ENCODE measurements around the gene MAP3K4.
A peak's percentile ranks its signal among the peaks of the same experiment; 100 is the strongest.

MAP3K4 gene

GRCh38 chr6:160991406-160992060 lies at the start of gene MAP3K4:
MAP3K4 (plus strand) TSS chr6:160991769; CDS start chr6:160991932, 163 bp downstream.
- DNase-seq, result peak; percentile 22

- no peak for DNase-seq
These were observed 47.6 kb upstream of the MAP3K4 start for GRCh38 chr6:160943997-160944396.

GRCh38 chr6:160945516-160946177 lies 45.9 kb upstream of the MAP3K4 start:
- DNase-seq, result no peak

- no peak for DNase-seq
These were observed 42.0 kb upstream of the MAP3K4 start for GRCh38 chr6:160949531-160949930.

- DNase-seq, result no peak
These were observed 41.1 kb upstream of the MAP3K4 start for GRCh38 chr6:160950507-160950906.

- DNase-seq, result no peak
These were observed 40.2 kb upstream of the MAP3K4 start for GRCh38 chr6:160951187-160952030.

- DNase-seq, result no peak
These were observed 38.8 kb upstream of the MAP3K4 start for GRCh38 chr6:160952633-160953281.

GRCh38 chr6:160955508-160956295 lies 35.9 kb upstream of the MAP3K4 start:
- no peak for DNase-seq

- no peak for DNase-seq
These were observed 35.1 kb upstream of the MAP3K4 start for GRCh38 chr6:160956300-160957035.

- DNase-seq, result peak; percentile 55
These were observed 31.7 kb upstream of the MAP3K4 start for GRCh38 chr6:160959726-160960435.

- no peak for DNase-seq
These were observed 30.7 kb upstream of the MAP3K4 start for GRCh38 chr6:160960839-160961238.

- DNase-seq, result no peak
These were observed 28.5 kb upstream of the MAP3K4 start for GRCh38 chr6:160962835-160963623.

- no peak for DNase-seq
These were observed 27.9 kb upstream of the MAP3K4 start for GRCh38 chr6:160963651-160964050.

- no peak for DNase-seq
These were observed 25.7 kb upstream of the MAP3K4 start for GRCh38 chr6:160965893-160966292.

GRCh38 chr6:160966493-160967229 lies 24.9 kb upstream of the MAP3K4 start:
- DNase-seq, result no peak

GRCh38 chr6:160967351-160967750 lies 24.2 kb upstream of the MAP3K4 start:
- no peak for DNase-seq

GRCh38 chr6:160967833-160968232 lies 23.7 kb upstream of the MAP3K4 start:
- no peak for DNase-seq

- DNase-seq, result no peak
These were observed 20.4 kb upstream of the MAP3K4 start for GRCh38 chr6:160971171-160971570.

GRCh38 chr6:160972111-160972510 lies 19.5 kb upstream of the MAP3K4 start:
- no peak for DNase-seq
